ENCODE data around the gene CCSER1. TPM values are rescaled to one million over a fixed set of nuclear protein-coding genes. Genes with fewer than 3 reads are reported as not detected.

The CCSER1 gene
- total RNA-seq: 10 to 100 TPM; 27.5 to 66.5 (median 54.3) TPM

- DNase-seq: peak; percentile 88 to 92 (median 88)
These were observed at the start of gene CCSER1 for GRCh38 chr4:90127223-90127705. Gene CCSER1 (plus strand): TSS chr4:90127394.

DNA sequence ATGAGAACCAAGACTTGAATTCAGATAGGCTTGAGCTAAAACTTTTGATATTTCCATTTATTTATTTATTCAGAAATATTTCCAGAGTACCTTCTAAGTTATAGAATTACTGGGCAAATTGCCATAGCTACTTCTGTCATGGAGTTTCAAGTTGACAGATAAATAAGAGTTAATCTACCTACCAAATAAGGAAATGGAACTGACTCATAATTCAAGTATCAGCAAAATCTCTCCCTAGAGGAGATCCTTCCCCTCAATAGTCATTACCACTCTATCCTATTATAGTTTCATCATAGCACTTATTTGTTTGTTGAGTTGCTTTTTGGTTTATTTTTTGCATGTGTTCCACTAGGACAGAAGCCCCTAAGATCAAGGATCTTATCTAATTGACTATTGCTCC, 48.8 kb upstream of the CCSER1 start:
- Histone ChIP-seq H3K27me3 (no peaks in the 10 kb centered on the region), H3K27ac (no peak overlapping the region), H3K4me3 (no peak overlapping the region), H3K9me3 (no peaks in the 10 kb centered on the region), H3K36me3 (no peaks in the 10 kb centered on the region), H3K4me1 (no peaks in the 10 kb centered on the region)
- DNase-seq: no peak
- TF ChIP-seq POLR2A (IDR thresholded peaks at IDR 0.05): no peak
- TF ChIP-seq, protein P1, sequence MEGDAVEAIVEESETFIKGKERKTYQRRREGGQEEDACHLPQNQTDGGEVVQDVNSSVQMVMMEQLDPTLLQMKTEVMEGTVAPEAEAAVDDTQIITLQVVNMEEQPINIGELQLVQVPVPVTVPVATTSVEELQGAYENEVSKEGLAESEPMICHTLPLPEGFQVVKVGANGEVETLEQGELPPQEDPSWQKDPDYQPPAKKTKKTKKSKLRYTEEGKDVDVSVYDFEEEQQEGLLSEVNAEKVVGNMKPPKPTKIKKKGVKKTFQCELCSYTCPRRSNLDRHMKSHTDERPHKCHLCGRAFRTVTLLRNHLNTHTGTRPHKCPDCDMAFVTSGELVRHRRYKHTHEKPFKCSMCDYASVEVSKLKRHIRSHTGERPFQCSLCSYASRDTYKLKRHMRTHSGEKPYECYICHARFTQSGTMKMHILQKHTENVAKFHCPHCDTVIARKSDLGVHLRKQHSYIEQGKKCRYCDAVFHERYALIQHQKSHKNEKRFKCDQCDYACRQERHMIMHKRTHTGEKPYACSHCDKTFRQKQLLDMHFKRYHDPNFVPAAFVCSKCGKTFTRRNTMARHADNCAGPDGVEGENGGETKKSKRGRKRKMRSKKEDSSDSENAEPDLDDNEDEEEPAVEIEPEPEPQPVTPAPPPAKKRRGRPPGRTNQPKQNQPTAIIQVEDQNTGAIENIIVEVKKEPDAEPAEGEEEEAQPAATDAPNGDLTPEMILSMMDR (IDR thresholded peaks at IDR 0.05): no peak

More at GRCh38 chr4:90127223-90127705, at the start of gene CCSER1:
- peak within 1 kb of the TSS; percentile 82 to 96 (median 89) for H3K27ac ChIP-seq
- TF ChIP-seq, protein P1 (IDR thresholded peaks at IDR 0.05): no peak
- peak; percentile 96 for TF ChIP-seq POLR2A (IDR thresholded peaks at IDR 0.05)
- H3K27me3 ChIP-seq: no peaks in the 10 kb centered on the region
- H3K4me1 ChIP-seq: no peaks in the 10 kb centered on the region
- no peaks in the 10 kb centered on the region for H3K9me3 ChIP-seq
- peak within 1 kb of the TSS; percentile 66 to 94 (median 76) for H3K4me3 ChIP-seq
- H3K36me3 ChIP-seq: no peaks in the 10 kb centered on the region

DNA sequence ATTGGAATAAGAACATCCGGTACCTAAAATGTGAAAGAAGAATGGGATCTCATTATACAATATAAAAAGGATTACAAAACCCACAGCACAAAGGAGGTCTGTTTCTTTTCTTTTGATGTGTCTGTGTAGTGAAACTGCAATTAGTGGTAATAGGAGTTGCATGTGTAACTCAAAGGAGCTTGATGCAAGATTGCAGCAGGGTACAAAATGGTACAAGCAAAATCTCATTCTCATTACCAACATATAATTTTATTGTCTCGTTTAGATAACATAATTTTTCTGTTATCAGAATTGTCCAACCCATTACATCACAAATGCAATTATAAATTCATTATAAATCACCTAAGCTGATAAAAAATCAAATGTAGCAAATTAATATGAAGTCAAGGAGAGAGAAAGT, 47.1 kb upstream of the CCSER1 start:
- Histone ChIP-seq H3K9me3 (no peaks in the 10 kb centered on the region), H3K36me3 (no peaks in the 10 kb centered on the region), H3K4me3 (no peak overlapping the region), H3K4me1 (no peaks in the 10 kb centered on the region), H3K27ac (no peak overlapping the region), H3K27me3 (no peaks in the 10 kb centered on the region)
- TF ChIP-seq, protein P1 (IDR thresholded peaks at IDR 0.05): no peak
- TF ChIP-seq POLR2A (IDR thresholded peaks at IDR 0.05): no peak
- no peak for DNase-seq

DNA sequence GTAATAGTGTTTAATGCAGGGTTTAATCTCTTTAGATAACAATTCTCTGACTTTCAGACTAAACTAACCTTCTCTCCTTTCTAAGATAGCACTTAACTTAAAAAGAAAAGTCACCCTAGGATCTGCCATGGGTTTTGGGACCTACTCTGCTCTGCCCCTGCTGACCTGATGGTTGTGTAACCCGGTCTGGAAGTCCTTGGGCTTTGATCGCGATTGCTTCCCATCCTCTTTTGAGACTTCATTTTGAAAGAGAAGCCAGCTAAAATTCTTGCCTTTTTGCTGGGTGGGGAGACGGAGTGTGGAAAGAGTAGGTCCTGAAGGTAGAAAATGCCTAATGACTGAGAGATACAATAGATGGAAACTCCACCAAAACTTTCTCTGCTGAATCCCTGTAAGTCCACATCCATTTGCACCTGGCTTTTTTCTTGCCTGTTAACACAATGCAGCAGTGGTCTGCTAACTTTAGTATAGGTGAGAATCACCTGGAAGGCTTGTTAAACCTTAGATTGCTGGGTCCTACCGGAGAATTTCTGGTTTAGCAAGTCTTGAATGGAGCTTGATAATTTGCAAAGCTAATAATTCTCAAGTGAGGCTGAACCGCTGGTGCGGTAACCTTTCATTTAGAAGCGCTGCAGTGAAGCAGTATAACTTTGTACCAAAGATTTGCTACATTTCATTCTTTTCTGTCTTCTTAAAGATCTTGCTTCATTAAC, 45.6 kb upstream of the CCSER1 start:
- no peaks in the 10 kb centered on the region for H3K27me3 ChIP-seq
- no peak overlapping the region for H3K27ac ChIP-seq
- H3K4me1 ChIP-seq: no peaks in the 10 kb centered on the region
- DNase-seq: no peak
- no peaks in the 10 kb centered on the region for H3K36me3 ChIP-seq
- H3K9me3 ChIP-seq: no peaks in the 10 kb centered on the region
- no peak overlapping the region for H3K4me3 ChIP-seq
- TF ChIP-seq, protein P1 (IDR thresholded peaks at IDR 0.05): no peak
- TF ChIP-seq POLR2A (IDR thresholded peaks at IDR 0.05): no peak

- Histone ChIP-seq H3K4me1 (no peaks in the 10 kb centered on the region), H3K9me3 (no peaks in the 10 kb centered on the region), H3K4me3 (no peak overlapping the region), H3K36me3 (no peaks in the 10 kb centered on the region), H3K27ac (no peak overlapping the region), H3K27me3 (no peaks in the 10 kb centered on the region)
- no peak for DNase-seq
- TF ChIP-seq, protein P1 (IDR thresholded peaks at IDR 0.05): no peak
- TF ChIP-seq POLR2A (IDR thresholded peaks at IDR 0.05): no peak
These were observed 44.7 kb upstream of the CCSER1 start for GRCh38 chr4:90082449-90082848.
